HG03521 (cell line): ENCODE results near the gene PDLIM1.

Source experiments
- ATAC-seq: cut with Tn5 transposase; IDR thresholded peaks from one replicate; pipeline ENCODE4 v1.9.1; 2021; ENCODE audit warnings: mild to moderate bottlenecking, moderate library complexity; ENCODE audit not compliant: unreplicated experiment

Gene PDLIM1

GRCh38 chr10:95289003-95289920 lies 1.5 kb downstream of the PDLIM1 start:
- ATAC-seq: no peak

GRCh38 chr10:95288303-95288702 lies 2.5 kb downstream of the PDLIM1 start:
- no peak for ATAC-seq

GRCh38 chr10:95287281-95287680 lies 3.5 kb downstream of the PDLIM1 start:
- no peak for ATAC-seq

GRCh38 chr10:95286707-95287106 lies 4.1 kb downstream of the PDLIM1 start:
- ATAC-seq: no peak

- no peak for ATAC-seq
Measured at GRCh38 chr10:95285556-95285955, 5.2 kb downstream of the PDLIM1 start.

GRCh38 chr10:95284807-95285206 lies 6.0 kb downstream of the PDLIM1 start:
- no peak for ATAC-seq

- no peak for ATAC-seq
Measured at GRCh38 chr10:95282107-95282506, 8.7 kb downstream of the PDLIM1 start.

- no peak for ATAC-seq
Measured at GRCh38 chr10:95281206-95281605, 9.6 kb downstream of the PDLIM1 start.

GRCh38 chr10:95280637-95281036 lies 10.2 kb downstream of the PDLIM1 start:
- no peak for ATAC-seq

- peak; percentile 43 for ATAC-seq
Measured at GRCh38 chr10:95279042-95279820, 11.6 kb downstream of the PDLIM1 start.

GRCh38 chr10:95278061-95278988 lies 12.5 kb downstream of the PDLIM1 start:
- ATAC-seq: no peak

GRCh38 chr10:95277614-95278013 lies 13.2 kb downstream of the PDLIM1 start:
- ATAC-seq: no peak

GRCh38 chr10:95277201-95277570 lies 13.6 kb downstream of the PDLIM1 start:
- no peak for ATAC-seq

GRCh38 chr10:95276367-95277200 lies 14.2 kb downstream of the PDLIM1 start:
- ATAC-seq: no peak

- ATAC-seq: no peak
Measured at GRCh38 chr10:95275726-95276366, 15.0 kb downstream of the PDLIM1 start.

- no peak for ATAC-seq
Measured at GRCh38 chr10:95273393-95274312, 17.1 kb downstream of the PDLIM1 start.

- ATAC-seq: no peak
Measured at GRCh38 chr10:95268438-95268837, 22.4 kb downstream of the PDLIM1 start.

- ATAC-seq: no peak
Measured at GRCh38 chr10:95267251-95267650, 23.6 kb downstream of the PDLIM1 start.
